Lower lobe of right lung (tissue), 2 donors: ENCODE data around the gene KIF5C. TPM values are rescaled to one million over a fixed set of nuclear protein-coding genes. Genes with fewer than 3 reads are reported as not detected.

Experiments
- ATAC-seq, 2 donors: fragments of 200-7000 bp; cut with Tn5 transposase; one replicate each; pipeline ENCODE4 v1.9.1; 2020 to 2022; ENCODE audit warnings: mild to moderate bottlenecking in 2 of 2, moderate library complexity in 2 of 2
- DNase-seq: peaks from one replicate; pipeline ENCODE4 v3.0.0-alpha.2; 2020
- H3K27ac ChIP-seq: fragments of 200-600 bp; one replicate; pipeline ENCODE4 v1.8.0; 2022
- H3K27me3 ChIP-seq: fragments of 200-600 bp; one replicate; pipeline ENCODE4 v1.8.0; 2022; ENCODE audit warnings: low read depth
- H3K36me3 ChIP-seq: fragments of 200-600 bp; one replicate; pipeline ENCODE4 v1.8.0; 2022; ENCODE audit warnings: mild to moderate bottlenecking
- H3K4me1 ChIP-seq: fragments of 200-600 bp; one replicate; pipeline ENCODE4 v1.8.0; 2022
- H3K4me3 ChIP-seq: fragments of 200-600 bp; one replicate; pipeline ENCODE4 v1.8.0; 2022; ENCODE audit warnings: mild to moderate bottlenecking
- H3K9me3 ChIP-seq: fragments of 200-600 bp; one replicate; pipeline ENCODE4 v1.8.0; 2022
- intact Hi-C: fragments of 100-400 bp; cut with DNase I; formaldehyde crosslinking; loops from one replicate; pipeline ENCODE4 v1.11.0; 2022
- total RNA-seq: library from RNA; stranded (reverse); fragmentation: NEBNext Ultra II Directional; extraction: Animal tissue kit (Norgen Biotek cat#: 25700); gene quantifications from one replicate; pipeline ENCODE4 v1.2.1, GENCODE V29; 2021
- TF ChIP-seq, protein P1 (sequence below): fragments of 200-600 bp; IDR thresholded peaks from one replicate; pipeline ENCODE4 v1.8.0; 2022; ENCODE audit warnings: antibody characterized with exemption, mild to moderate bottlenecking
- donor health status: DM: no; HTN: yes; CAD: no; lungs with severe emphysema.

KIF5C gene
- total RNA-seq, 1 donor from 2014 or later, result 0.47 TPM

DNA sequence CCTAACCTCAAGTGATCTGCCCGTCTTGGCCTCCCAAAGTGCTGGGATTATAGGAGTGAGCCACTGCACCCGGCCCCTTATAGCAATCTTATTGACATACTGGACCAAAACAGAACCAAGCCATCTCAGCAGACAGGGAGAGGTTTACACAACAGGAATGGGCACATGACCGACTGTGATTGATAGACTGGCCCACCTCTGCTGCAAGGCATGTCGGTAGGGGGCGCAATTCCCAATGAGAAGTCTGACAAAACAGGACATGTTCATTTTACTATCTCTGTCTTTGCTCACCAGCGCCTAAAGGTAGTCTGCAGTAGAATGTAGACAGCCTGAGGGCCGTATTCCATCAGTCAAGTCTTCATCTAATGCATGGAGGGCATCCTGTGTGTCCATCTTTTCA lies 165.4 kb downstream of the KIF5C start:
- DNase-seq (no peak), ATAC-seq (no peak)
- no peaks in the 10 kb centered on the region for H3K4me1 ChIP-seq
- TF ChIP-seq, protein P1, sequence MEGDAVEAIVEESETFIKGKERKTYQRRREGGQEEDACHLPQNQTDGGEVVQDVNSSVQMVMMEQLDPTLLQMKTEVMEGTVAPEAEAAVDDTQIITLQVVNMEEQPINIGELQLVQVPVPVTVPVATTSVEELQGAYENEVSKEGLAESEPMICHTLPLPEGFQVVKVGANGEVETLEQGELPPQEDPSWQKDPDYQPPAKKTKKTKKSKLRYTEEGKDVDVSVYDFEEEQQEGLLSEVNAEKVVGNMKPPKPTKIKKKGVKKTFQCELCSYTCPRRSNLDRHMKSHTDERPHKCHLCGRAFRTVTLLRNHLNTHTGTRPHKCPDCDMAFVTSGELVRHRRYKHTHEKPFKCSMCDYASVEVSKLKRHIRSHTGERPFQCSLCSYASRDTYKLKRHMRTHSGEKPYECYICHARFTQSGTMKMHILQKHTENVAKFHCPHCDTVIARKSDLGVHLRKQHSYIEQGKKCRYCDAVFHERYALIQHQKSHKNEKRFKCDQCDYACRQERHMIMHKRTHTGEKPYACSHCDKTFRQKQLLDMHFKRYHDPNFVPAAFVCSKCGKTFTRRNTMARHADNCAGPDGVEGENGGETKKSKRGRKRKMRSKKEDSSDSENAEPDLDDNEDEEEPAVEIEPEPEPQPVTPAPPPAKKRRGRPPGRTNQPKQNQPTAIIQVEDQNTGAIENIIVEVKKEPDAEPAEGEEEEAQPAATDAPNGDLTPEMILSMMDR, result peak; percentile 45
- no peak overlapping the region for H3K4me3 ChIP-seq
- no peak overlapping the region for H3K27ac ChIP-seq
- intact Hi-C loops, result no loop called here
- peaks cover 35% of the 10 kb centered on the region for H3K27me3 ChIP-seq
- H3K9me3 ChIP-seq, result peaks cover 9% of the 10 kb centered on the region
- H3K36me3 ChIP-seq, result no peaks in the 10 kb centered on the region

DNA sequence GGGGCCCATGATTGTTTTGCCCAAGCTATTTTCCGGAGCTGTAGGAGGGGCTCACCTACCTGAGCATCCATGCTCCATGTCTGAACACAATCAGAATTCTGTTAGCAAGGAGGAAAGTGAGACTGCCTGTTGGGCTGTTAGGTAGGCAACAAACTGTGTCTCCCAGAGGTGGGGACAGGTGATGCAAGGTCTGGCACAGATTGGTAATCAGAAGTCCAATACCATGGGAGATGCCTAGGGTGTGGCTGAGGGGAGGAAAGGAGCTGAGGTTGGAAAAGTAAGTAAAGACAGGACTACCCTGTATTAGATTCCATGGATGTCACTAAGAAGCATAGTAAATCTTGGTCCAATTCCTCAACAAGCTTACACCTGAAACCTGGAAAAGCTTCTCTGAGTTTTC lies 166.5 kb downstream of the KIF5C start:
- no peak for ATAC-seq
- no peaks in the 10 kb centered on the region for H3K36me3 ChIP-seq
- intact Hi-C loops, result no loop called here
- no peak overlapping the region for H3K27ac ChIP-seq
- TF ChIP-seq, protein P1, result no peak
- H3K9me3 ChIP-seq, result peaks cover 9% of the 10 kb centered on the region
- H3K4me1 ChIP-seq, result no peaks in the 10 kb centered on the region
- H3K27me3 ChIP-seq, result peaks cover 27% of the 10 kb centered on the region
- no peak overlapping the region for H3K4me3 ChIP-seq
- DNase-seq, result no peak

DNA sequence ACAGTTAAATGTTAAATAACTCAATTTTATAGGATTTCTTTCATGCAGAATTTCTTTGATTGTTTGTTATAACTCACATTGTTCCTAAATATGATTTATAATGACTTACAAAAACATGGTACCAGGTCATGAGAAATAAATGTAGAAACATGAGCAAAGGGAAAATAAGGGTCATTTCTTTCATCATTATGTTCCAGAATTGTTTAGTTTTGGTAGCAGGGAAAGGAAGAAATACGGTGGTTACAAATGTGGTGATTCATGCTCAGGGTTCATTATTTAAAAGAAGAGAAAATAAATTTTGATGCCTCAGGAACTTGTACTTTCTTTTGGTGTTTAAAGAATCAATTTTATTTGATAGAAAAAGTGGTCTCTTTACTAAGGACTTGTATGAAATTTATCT lies 167.9 kb downstream of the KIF5C start:
- Histone ChIP-seq H3K4me1 (no peaks in the 10 kb centered on the region), H3K36me3 (no peaks in the 10 kb centered on the region), H3K9me3 (peaks cover 17% of the 10 kb centered on the region), H3K4me3 (no peak overlapping the region), H3K27me3 (peaks cover 16% of the 10 kb centered on the region), H3K27ac (no peak overlapping the region)
- intact Hi-C loops, result no loop called here
- TF ChIP-seq, protein P1, result no peak
- DNase-seq (no peak), ATAC-seq (no peak)

- Histone ChIP-seq H3K36me3 (no peaks in the 10 kb centered on the region), H3K27me3 (peaks cover 3% of the 10 kb centered on the region), H3K9me3 (peaks cover 17% of the 10 kb centered on the region), H3K27ac (no peak overlapping the region), H3K4me3 (no peak overlapping the region), H3K4me1 (no peaks in the 10 kb centered on the region)
- no peak for DNase-seq
- TF ChIP-seq, protein P1, result no peak
- intact Hi-C loops, result no loop called here
- no peak for ATAC-seq
Observed at GRCh38 chr2:149044500-149044899, 169.5 kb downstream of the KIF5C start.

GRCh38 chr2:149047118-149047517 lies 172.1 kb downstream of the KIF5C start:
- TF ChIP-seq, protein P1, result no peak
- H3K27ac ChIP-seq, result no peak overlapping the region
- ATAC-seq (no peak), DNase-seq (no peak)
- H3K9me3 ChIP-seq, result peaks cover 17% of the 10 kb centered on the region
- H3K27me3 ChIP-seq, result no peaks in the 10 kb centered on the region
- H3K4me3 ChIP-seq, result no peak overlapping the region
- H3K36me3 ChIP-seq, result no peaks in the 10 kb centered on the region
- H3K4me1 ChIP-seq, result no peaks in the 10 kb centered on the region
- intact Hi-C loops, result no loop called here

GRCh38 chr2:149049142-149049541 lies 174.1 kb downstream of the KIF5C start:
- intact Hi-C loops, result no loop called here
- H3K27me3 ChIP-seq, result no peaks in the 10 kb centered on the region
- H3K27ac ChIP-seq, result no peak overlapping the region
- H3K4me1 ChIP-seq, result no peaks in the 10 kb centered on the region
- H3K4me3 ChIP-seq, result no peak overlapping the region
- DNase-seq (no peak), ATAC-seq (no peak)
- H3K36me3 ChIP-seq, result no peaks in the 10 kb centered on the region
- H3K9me3 ChIP-seq, result peaks cover 17% of the 10 kb centered on the region
- TF ChIP-seq, protein P1, result no peak
